EL (cell line): ENCODE data around the gene SAA1.

Experiments used
- DNase-seq: peaks from one replicate; pipeline ENCODE4 v3.0.0-alpha.2; 2016

The SAA1 gene

GRCh38 chr11:18312663-18313420, 46.8 kb downstream of the SAA1 start:
- DNase-seq = peak; percentile 87

DNA sequence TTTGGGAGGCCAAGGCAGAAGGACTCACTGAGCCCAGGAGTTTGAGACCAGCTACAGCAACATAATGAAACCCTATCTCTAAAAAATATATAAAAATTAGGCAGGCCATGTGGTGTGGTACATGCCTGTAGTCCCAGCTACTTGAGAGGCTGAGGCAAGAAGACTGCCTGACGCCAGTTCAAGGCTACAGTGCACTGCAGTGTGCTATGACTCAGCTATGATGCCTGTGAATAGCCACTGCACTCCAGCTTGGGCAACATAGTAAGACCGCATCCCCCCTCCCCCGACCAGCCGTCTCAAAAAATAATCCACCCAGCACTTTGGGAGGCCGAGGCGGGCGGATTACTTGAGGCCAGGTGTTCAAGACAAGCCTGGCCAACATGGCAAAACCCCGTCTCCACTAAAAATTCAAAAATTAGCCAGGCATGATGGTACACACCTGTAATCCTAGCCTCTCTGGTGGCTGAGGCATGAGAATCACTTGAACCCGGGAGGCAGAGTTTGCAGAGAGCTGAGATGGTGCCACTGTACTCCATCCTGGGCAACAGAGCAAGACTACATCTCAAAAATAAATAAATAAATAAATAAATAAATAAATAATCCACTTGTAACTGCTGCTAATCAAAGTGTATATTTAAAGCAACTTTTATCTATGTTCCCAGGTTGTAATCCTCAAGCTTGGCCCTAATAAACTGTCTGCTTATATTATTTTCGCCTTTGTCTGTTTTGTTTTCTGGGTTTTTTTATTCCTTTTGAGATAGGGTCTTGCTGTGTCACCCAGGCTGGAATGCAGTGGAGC, 48.1 kb downstream of the SAA1 start:
- DNase-seq = peak; percentile 68

- no peak for DNase-seq
Measured at GRCh38 chr11:18314784-18315523, 48.9 kb downstream of the SAA1 start.

DNA sequence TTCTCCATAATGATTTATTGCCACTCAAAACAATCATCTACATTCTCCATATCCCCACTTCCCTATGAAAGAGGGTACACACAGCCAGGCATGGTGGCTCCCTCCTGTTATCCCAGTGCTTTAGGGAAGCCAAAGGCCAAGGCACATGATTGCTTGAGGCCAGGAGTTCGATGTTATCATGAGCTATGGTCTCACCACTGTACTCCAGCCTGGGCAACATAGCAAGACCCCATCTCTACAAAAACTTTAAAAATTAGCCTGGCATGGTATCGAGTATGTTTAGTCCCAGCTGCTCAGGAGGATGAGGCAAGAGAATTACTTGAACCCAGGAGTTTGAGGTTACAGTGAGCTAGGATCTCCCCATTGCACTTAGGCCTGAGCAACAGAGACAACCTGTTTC, 49.8 kb downstream of the SAA1 start:
- DNase-seq = no peak

DNA sequence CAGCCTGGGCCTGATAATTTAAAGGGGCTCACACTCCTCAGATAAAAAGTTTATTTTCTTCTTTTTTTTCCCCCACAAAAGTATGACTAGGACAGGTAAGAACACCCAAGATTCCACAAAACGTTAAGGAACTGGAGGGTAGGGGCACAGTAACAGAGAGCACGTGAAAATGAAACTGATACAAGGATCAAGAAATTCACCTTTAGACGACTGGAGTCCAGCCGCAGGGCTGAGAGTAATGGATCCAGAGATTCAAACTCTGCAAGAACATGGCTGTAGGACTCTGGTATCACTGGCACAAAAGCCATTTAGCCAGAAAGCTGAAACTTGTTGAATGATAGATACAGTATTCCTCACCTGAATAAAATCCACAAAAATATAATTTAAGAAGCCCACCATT, 51.5 kb downstream of the SAA1 start:
- no peak for DNase-seq
